ENCODE data around the gene MARF1. TPM values are rescaled to one million over a fixed set of nuclear protein-coding genes. Genes with fewer than 3 reads are reported as not detected.
A peak's percentile ranks its signal among the peaks of the same experiment; 100 is the strongest.

Gene MARF1
- total RNA-seq, 4 donors from 2014 or later = 16.8 to 33.8 (median 19.2) TPM

DNA sequence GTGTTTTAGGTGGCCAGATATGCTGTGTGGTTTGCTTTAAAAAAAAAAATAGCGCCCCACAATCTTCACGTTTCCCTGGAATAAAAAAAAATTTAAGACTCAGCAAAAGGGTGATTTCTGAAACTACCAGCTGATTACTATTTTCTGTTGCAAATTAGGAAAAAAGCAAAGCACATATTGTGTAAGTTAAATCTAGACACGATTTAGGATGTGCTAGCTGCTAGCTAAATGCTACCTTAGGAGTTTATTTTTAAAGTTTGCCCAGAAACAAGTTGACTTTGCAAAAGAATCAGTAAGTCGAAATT, 944 bp upstream of the MARF1 start:
- Histone ChIP-seq H3K4me3 (peak overlapping the region; percentile 71 to 98 (median 86)), H3K27me3 (no peaks in the 10 kb centered on the region), H3K4me1 (peaks cover 8 to 39% (median 17%) of the 10 kb centered on the region in 3 donors), H3K9me3 (no peaks in the 10 kb centered on the region), H3K36me3 (peaks cover 0 to 9% (median 2%) of the 10 kb centered on the region in 3 donors), H3K27ac (peak overlapping the region; percentile 97 to 100 (median 100))
- 9 to 13% methylated on average over 4 of the region's 4 CpGs for WGBS, 2 donors
- no peak for DNase-seq
- no peak for TF ChIP-seq CTCF (IDR thresholded peaks at IDR 0.05)
- TF ChIP-seq POLR2A (IDR thresholded peaks at IDR 0.05) = no peak
- intact Hi-C loops (cut with DNase I) = no loop called here

DNA sequence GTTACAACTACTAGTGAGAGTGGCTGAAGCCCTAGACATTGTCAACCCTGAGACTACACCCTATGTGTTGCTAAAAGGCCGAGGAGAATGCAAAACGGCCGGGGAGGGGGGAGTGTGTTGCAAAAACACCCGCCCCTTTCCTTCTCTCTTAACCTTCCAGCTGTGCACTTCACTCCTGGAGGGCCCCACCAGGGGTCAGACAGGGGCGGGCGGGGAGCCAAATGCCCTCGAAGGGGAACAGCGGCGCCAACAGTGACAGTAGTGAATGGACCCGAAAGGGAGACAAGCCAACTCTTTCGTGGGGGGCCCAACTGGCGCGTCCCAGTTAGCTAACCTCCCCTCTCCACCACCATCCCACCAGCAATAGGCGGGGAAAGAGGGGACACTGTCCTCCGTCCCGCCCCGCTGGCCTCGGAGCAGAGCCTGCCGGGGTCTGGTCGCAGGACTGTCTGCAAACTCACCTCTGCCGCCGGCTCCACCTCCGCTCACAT, 352 bp downstream of the MARF1 start:
- peaks cover 4 to 22% (median 13%) of the 10 kb centered on the region in 3 donors for H3K36me3 ChIP-seq
- peaks cover 8 to 39% (median 17%) of the 10 kb centered on the region in 3 donors for H3K4me1 ChIP-seq
- DNase-seq = peak; percentile 70
- TF ChIP-seq CTCF (IDR thresholded peaks at IDR 0.05) (peak in 5 of 6 experiments; percentile 10 to 34 (median 29)), POLR2A (IDR thresholded peaks at IDR 0.05) (no peak)
- intact Hi-C loops (cut with DNase I) = no loop called here
- peak overlapping the region; percentile 71 to 98 (median 86) for H3K4me3 ChIP-seq
- 2 to 4% methylated on average over 8 to 11 of the region's 23 CpGs for WGBS, 2 donors
- H3K27me3 ChIP-seq = no peaks in the 10 kb centered on the region
- H3K9me3 ChIP-seq = no peaks in the 10 kb centered on the region
- peak overlapping the region; percentile 97 to 100 (median 100) for H3K27ac ChIP-seq

GRCh38 chr16:15641753-15642556, 999 bp downstream of the MARF1 start:
- peaks cover 8 to 39% (median 17%) of the 10 kb centered on the region in 3 donors for H3K4me1 ChIP-seq
- H3K36me3 ChIP-seq = peaks cover 4 to 29% (median 13%) of the 10 kb centered on the region in 3 donors
- H3K27me3 ChIP-seq = no peaks in the 10 kb centered on the region
- H3K9me3 ChIP-seq = no peaks in the 10 kb centered on the region
- peak overlapping the region; percentile 71 to 98 (median 86) for H3K4me3 ChIP-seq
- TF ChIP-seq CTCF (IDR thresholded peaks at IDR 0.05) (no peak), POLR2A (IDR thresholded peaks at IDR 0.05) (no peak)
- intact Hi-C loops (cut with DNase I) = no loop called here
- WGBS, 2 donors = 11 to 14% methylated on average over 15 of the region's 15 CpGs
- peak overlapping the region; percentile 97 to 100 (median 100) for H3K27ac ChIP-seq
- no peak for DNase-seq

DNA sequence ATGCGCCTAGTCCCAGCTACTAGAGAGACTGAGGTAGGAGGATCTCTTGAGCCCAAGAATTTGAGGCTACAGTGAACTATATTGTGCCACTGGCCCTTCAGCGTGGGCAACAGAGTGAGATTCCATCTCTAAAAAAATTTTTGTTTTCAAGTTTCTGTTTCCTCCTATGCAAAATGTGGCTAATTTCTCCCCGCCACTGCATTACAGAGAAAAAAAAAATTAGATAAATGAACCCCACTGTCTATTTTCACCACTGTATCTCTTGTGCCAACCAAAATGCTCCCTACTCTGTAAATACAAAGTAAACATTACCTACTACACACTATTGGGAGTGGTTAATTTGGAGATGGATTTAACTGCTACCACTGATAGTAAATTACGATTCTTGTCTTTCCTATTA, 2.0 kb downstream of the MARF1 start:
- no peak overlapping the region for H3K4me3 ChIP-seq
- 68 to 75% methylated on average over 4 of the region's 4 CpGs for WGBS, 2 donors

More for the DNA sequence above, 2.0 kb downstream of the MARF1 start:
- Histone ChIP-seq H3K27ac (peak overlapping the region in 1 of 4 donors; percentile 100), H3K36me3 (peaks cover 5 to 39% (median 16%) of the 10 kb centered on the region in 3 donors), H3K27me3 (no peaks in the 10 kb centered on the region), H3K9me3 (no peaks in the 10 kb centered on the region), H3K4me1 (peaks cover 8 to 39% (median 17%) of the 10 kb centered on the region in 3 donors)
- DNase-seq = no peak
- intact Hi-C loops (cut with DNase I) = no loop called here
- no peak for TF ChIP-seq CTCF (IDR thresholded peaks at IDR 0.05)
- TF ChIP-seq POLR2A (IDR thresholded peaks at IDR 0.05) = no peak

All from esophagus squamous epithelium (tissue), 5 donors.